ENCODE results near the gene CCNB2.

The CCNB2 gene

GRCh38 chr15:59155431-59155830 is 50.5 kb downstream of the CCNB2 start:
- Histone ChIP-seq H3K27me3 (ENCODE audit: insufficient read depth, poor library complexity, severe bottlenecking) (no peaks in the 10 kb centered on the region), H3K4me3 (replicated peaks; ENCODE audit: insufficient read depth, low read length) (no peak overlapping the region), H3K27ac (replicated peaks) (no peak overlapping the region)
- no peak for DNase-seq (ENCODE audit: low read depth in 1 of 2, low spot score in 1 of 2)
- TF ChIP-seq CTCF (IDR thresholded peaks at IDR 0.05; ENCODE audit: insufficient read depth, low read length) (no peak), GABPA (IDR thresholded peaks at IDR 0.05; ENCODE audit: low read depth) (no peak), POLR2AphosphoS5 (IDR thresholded peaks at IDR 0.05; ENCODE audit: low read depth) (no peak), SPI1 (IDR thresholded peaks at IDR 0.05; ENCODE audit: borderline replicate concordance, low read depth) (no peak)
- TF ChIP-seq, protein P1, sequence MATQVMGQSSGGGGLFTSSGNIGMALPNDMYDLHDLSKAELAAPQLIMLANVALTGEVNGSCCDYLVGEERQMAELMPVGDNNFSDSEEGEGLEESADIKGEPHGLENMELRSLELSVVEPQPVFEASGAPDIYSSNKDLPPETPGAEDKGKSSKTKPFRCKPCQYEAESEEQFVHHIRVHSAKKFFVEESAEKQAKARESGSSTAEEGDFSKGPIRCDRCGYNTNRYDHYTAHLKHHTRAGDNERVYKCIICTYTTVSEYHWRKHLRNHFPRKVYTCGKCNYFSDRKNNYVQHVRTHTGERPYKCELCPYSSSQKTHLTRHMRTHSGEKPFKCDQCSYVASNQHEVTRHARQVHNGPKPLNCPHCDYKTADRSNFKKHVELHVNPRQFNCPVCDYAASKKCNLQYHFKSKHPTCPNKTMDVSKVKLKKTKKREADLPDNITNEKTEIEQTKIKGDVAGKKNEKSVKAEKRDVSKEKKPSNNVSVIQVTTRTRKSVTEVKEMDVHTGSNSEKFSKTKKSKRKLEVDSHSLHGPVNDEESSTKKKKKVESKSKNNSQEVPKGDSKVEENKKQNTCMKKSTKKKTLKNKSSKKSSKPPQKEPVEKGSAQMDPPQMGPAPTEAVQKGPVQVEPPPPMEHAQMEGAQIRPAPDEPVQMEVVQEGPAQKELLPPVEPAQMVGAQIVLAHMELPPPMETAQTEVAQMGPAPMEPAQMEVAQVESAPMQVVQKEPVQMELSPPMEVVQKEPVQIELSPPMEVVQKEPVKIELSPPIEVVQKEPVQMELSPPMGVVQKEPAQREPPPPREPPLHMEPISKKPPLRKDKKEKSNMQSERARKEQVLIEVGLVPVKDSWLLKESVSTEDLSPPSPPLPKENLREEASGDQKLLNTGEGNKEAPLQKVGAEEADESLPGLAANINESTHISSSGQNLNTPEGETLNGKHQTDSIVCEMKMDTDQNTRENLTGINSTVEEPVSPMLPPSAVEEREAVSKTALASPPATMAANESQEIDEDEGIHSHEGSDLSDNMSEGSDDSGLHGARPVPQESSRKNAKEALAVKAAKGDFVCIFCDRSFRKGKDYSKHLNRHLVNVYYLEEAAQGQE (IDR thresholded peaks at IDR 0.05; ENCODE audit: insufficient replicate concordance, low read depth), result no peak

DNA sequence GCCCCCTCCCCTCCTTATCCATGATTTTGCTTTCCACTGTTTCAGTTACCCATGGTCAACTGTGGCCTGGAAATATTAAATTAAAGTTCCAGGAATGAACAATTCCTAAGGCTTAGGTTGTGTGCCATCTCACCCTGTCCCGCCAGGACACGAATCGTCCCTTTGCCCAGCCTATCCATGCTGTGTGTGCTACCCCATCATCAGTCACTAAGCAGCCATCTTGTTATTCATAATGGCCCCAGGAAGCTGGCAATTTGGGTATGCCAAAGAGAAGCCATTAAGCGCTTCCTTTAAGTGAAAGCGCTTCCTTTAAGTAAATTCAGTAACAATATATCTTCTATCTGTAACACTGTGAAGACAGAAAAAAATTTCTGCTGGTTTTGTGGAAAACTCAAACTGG is 52.5 kb downstream of the CCNB2 start:
- Histone ChIP-seq H3K4me3 (replicated peaks; ENCODE audit: insufficient read depth, low read length) (no peak overlapping the region), H3K27me3 (ENCODE audit: insufficient read depth, poor library complexity, severe bottlenecking) (no peaks in the 10 kb centered on the region), H3K27ac (replicated peaks) (no peak overlapping the region)
- TF ChIP-seq, protein P1 (IDR thresholded peaks at IDR 0.05; ENCODE audit: insufficient replicate concordance, low read depth), result no peak
- no peak for TF ChIP-seq GABPA (IDR thresholded peaks at IDR 0.05; ENCODE audit: low read depth)
- no peak for TF ChIP-seq POLR2AphosphoS5 (IDR thresholded peaks at IDR 0.05; ENCODE audit: low read depth)
- TF ChIP-seq CTCF (IDR thresholded peaks at IDR 0.05; ENCODE audit: insufficient read depth, low read length), result no peak
- no peak for TF ChIP-seq SPI1 (IDR thresholded peaks at IDR 0.05; ENCODE audit: borderline replicate concordance, low read depth)
- DNase-seq (ENCODE audit: low read depth in 1 of 2, low spot score in 1 of 2), result no peak

DNA sequence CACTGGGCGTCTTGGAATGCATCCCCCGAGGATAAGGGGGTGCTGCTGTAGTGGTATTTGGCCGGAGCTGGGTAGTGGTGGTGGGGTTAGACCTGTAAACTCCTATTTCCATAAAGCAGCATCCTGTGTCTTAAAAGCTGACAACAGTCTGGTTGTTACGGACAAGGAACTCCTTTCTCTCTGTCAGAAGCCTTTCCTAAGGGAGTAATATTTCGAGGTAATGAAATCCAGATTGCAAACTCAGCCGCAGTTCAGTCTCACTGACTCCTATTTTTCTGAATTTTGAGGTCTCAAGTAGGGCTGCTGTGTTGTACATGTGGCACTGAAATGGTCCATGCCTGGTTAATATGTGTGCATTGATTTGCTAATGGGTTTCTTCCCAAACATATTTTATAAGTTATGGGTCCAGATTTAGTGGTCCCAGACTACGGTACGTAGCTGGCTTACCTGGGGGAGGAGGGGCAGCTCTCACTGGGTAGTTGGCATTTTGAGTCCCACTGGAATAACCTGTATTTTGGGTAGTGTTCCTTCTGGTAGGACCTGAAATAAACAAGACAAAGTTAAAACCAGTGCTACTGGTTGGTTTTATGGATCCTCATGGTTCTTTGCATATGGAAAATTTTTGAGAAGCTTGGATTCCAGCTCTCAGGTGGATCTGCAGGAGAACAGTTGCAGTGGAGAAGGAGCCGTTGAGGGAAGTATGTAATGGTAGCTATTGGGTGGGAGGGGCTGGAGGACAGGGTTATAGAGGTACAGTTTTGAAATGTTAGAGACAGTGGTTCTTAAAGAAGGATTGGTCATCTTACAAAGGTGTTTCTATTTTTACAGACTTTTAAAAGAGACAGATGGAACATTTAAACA is 53.1 kb downstream of the CCNB2 start:
- TF ChIP-seq GABPA (IDR thresholded peaks at IDR 0.05; ENCODE audit: low read depth), result no peak
- TF ChIP-seq CTCF (IDR thresholded peaks at IDR 0.05; ENCODE audit: insufficient read depth, low read length), result no peak
- TF ChIP-seq, protein P1 (IDR thresholded peaks at IDR 0.05; ENCODE audit: insufficient replicate concordance, low read depth), result no peak
- TF ChIP-seq POLR2AphosphoS5 (IDR thresholded peaks at IDR 0.05; ENCODE audit: low read depth), result no peak
- no peak for TF ChIP-seq SPI1 (IDR thresholded peaks at IDR 0.05; ENCODE audit: borderline replicate concordance, low read depth)
- DNase-seq (ENCODE audit: low read depth in 1 of 2, low spot score in 1 of 2), result no peak
- Histone ChIP-seq H3K4me3 (replicated peaks; ENCODE audit: insufficient read depth, low read length) (no peak overlapping the region), H3K27ac (replicated peaks) (no peak overlapping the region), H3K27me3 (ENCODE audit: insufficient read depth, poor library complexity, severe bottlenecking) (no peaks in the 10 kb centered on the region)

All from HL-60 (cell line).